Measurements from ENCODE around the gene CAMK2G. TPM values are rescaled to one million over a fixed set of nuclear protein-coding genes. Genes with fewer than 3 reads are reported as not detected.

Gene CAMK2G
- total RNA-seq, 1 donor from 2014 or later: 36.6 TPM

DNA sequence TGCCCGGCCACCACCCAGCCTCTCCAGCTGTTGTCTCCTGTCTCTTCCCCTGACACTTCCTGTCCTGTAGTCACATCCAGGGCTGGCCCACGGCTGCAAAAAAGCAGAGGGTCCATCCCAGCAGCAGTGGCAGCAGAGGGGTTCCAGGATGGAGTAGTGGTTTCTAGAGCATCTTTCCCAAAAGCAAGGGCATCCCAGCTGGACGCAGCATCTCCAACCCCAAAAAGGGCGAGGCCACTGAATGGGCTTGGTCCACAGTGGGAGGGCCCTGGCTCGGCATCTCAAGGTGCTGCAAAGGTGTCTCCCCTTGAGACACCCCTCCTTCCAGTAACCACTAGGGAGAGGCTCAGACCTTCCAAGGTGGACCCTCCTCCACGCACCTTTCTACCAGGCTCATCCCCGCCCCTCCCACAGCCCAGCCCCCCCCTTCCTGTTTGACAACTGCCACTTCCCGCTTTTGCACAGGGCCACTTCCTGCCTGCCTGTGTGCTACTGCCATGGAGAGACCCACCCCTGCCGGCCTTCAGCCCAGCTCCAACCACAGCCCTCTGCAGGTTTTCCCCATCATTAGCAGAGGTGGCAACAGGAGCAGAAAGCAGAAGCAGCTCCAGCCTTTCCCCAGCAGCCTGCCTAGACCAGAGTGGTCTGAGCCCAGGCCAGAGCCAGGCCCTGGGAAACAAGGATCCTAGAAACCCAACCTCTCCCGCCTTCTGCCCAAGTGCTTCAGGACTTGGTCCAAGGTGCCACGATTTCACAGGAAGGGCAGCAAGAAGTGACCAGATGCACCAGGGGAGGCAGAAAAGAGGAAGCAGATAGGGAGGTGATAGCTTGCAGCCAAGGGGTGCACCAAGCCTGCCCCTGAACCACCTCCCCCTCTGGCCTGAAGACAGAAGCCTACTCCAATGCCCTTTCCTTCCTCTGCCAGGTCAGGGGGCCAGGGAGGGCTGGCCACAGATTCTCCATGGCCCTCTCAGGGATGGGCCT is 8.6 kb downstream of the CAMK2G start:
- Histone ChIP-seq H4K20me1 (ENCODE audit: low read depth) (peaks cover 43% of the 10 kb centered on the region), H3K27ac (no peak overlapping the region), H3F3A (ENCODE audit: low read depth) (peaks cover 9% of the 10 kb centered on the region), H3K36me3 (no peaks in the 10 kb centered on the region), H3K4me3 (no peak overlapping the region), H3K9me3 (ENCODE audit: low read depth) (no peaks in the 10 kb centered on the region), H3K27me3 (no peaks in the 10 kb centered on the region), H3K4me2 (no peak overlapping the region), H3K79me2 (ENCODE audit: low read depth) (peaks cover 9% of the 10 kb centered on the region), H3K4me1 (peaks cover 10% of the 10 kb centered on the region), H2AFZ (replicated peaks) (no peak overlapping the region), H3K9ac (no peak overlapping the region)
- H3K9me3 Mint-ChIP-seq: no peaks in the 10 kb centered on the region
- TF ChIP-seq EZH2 (IDR thresholded peaks at IDR 0.05) (no peak), EZH2phosphoT487 (IDR thresholded peaks at IDR 0.05) (no peak)
- TF ChIP-seq, protein P1, sequence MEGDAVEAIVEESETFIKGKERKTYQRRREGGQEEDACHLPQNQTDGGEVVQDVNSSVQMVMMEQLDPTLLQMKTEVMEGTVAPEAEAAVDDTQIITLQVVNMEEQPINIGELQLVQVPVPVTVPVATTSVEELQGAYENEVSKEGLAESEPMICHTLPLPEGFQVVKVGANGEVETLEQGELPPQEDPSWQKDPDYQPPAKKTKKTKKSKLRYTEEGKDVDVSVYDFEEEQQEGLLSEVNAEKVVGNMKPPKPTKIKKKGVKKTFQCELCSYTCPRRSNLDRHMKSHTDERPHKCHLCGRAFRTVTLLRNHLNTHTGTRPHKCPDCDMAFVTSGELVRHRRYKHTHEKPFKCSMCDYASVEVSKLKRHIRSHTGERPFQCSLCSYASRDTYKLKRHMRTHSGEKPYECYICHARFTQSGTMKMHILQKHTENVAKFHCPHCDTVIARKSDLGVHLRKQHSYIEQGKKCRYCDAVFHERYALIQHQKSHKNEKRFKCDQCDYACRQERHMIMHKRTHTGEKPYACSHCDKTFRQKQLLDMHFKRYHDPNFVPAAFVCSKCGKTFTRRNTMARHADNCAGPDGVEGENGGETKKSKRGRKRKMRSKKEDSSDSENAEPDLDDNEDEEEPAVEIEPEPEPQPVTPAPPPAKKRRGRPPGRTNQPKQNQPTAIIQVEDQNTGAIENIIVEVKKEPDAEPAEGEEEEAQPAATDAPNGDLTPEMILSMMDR (IDR thresholded peaks at IDR 0.05): no peak
- H3K4me1 Mint-ChIP-seq: peaks cover 17% of the 10 kb centered on the region
- H3K36me3 Mint-ChIP-seq: peaks cover 17% of the 10 kb centered on the region
- peaks cover 6% of the 10 kb centered on the region for H3K27me3 Mint-ChIP-seq (ENCODE audit: insufficient read depth, low read depth)
- peak overlapping the region; percentile 25 for H3K27ac Mint-ChIP-seq
- no peak for DNase-seq (ENCODE audit: low spot score)
- H3K4me3 Mint-ChIP-seq: no peak overlapping the region

DNA sequence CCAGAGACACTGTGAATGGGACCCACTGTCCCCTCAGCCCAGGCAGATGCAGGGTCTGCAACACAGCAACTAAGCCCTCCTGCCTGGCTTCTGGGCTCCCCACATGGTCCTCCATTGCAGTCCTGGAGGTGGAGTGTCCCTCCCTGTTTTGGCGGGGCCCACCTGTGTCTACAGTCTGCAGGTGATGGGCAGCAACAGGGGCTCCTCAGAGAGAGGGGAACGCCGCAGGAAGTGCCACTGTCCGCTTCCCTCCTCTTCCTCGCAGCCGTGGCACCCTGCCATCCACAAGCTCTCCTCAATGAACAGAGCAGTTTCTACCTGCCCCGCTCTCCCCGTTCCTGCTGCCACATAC is 9.3 kb downstream of the CAMK2G start:
- Histone ChIP-seq H2AFZ (replicated peaks) (no peak overlapping the region), H3K9ac (no peak overlapping the region), H3K4me3 (no peak overlapping the region), H3K4me2 (no peak overlapping the region), H3K79me2 (ENCODE audit: low read depth) (peaks cover 9% of the 10 kb centered on the region), H3K9me3 (ENCODE audit: low read depth) (no peaks in the 10 kb centered on the region), H3K27ac (no peak overlapping the region), H4K20me1 (ENCODE audit: low read depth) (peaks cover 40% of the 10 kb centered on the region), H3K4me1 (peaks cover 10% of the 10 kb centered on the region), H3F3A (ENCODE audit: low read depth) (peaks cover 9% of the 10 kb centered on the region), H3K36me3 (no peaks in the 10 kb centered on the region), H3K27me3 (no peaks in the 10 kb centered on the region)
- Mint-ChIP-seq H3K27me3 (ENCODE audit: insufficient read depth, low read depth) (peaks cover 6% of the 10 kb centered on the region), H3K27ac (no peak overlapping the region), H3K4me3 (no peak overlapping the region), H3K9me3 (no peaks in the 10 kb centered on the region), H3K4me1 (peaks cover 19% of the 10 kb centered on the region), H3K36me3 (peaks cover 17% of the 10 kb centered on the region)
- DNase-seq (ENCODE audit: low spot score): no peak
- TF ChIP-seq, protein P1 (IDR thresholded peaks at IDR 0.05): no peak
- TF ChIP-seq EZH2phosphoT487 (IDR thresholded peaks at IDR 0.05) (no peak), EZH2 (IDR thresholded peaks at IDR 0.05) (no peak)

DNA sequence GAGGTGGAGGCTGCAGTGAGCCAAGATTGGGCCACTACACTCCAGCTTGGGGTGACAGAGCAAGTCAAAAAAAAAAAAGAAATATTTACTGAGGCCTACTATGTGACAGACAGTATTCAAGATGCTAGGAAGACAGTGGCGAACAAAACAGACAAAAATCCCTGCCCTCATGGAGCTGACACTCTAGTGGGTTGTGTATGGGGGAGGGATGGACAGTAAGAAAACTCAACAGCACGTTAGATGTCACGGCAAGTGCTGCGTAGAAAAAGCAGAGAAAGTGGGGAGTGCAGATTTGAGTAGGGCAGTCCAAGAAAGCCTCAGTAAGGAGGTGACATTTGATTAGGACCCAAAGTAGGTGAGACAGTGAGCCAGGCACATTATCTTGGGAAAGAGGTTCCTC is 10.1 kb downstream of the CAMK2G start:
- no peaks in the 10 kb centered on the region for H3K9me3 Mint-ChIP-seq
- H4K20me1 ChIP-seq (ENCODE audit: low read depth): peaks cover 45% of the 10 kb centered on the region
- no peak for DNase-seq (ENCODE audit: low spot score)
- no peak overlapping the region for H3K27ac Mint-ChIP-seq
- H3K4me3 Mint-ChIP-seq: no peak overlapping the region
- H3K27me3 Mint-ChIP-seq (ENCODE audit: insufficient read depth, low read depth): peaks cover 6% of the 10 kb centered on the region
- peaks cover 9% of the 10 kb centered on the region for H3K79me2 ChIP-seq (ENCODE audit: low read depth)
- peaks cover 10% of the 10 kb centered on the region for H3K4me1 ChIP-seq
- peaks cover 18% of the 10 kb centered on the region for H3K36me3 Mint-ChIP-seq
- H3K27me3 ChIP-seq: no peaks in the 10 kb centered on the region
- no peak overlapping the region for H3K4me3 ChIP-seq
- peaks cover 9% of the 10 kb centered on the region for H3F3A ChIP-seq (ENCODE audit: low read depth)
- H3K4me2 ChIP-seq: no peak overlapping the region
- no peak overlapping the region for H3K9ac ChIP-seq
- no peak overlapping the region for H3K27ac ChIP-seq
- H3K36me3 ChIP-seq: no peaks in the 10 kb centered on the region
- peaks cover 19% of the 10 kb centered on the region for H3K4me1 Mint-ChIP-seq
- H3K9me3 ChIP-seq (ENCODE audit: low read depth): no peaks in the 10 kb centered on the region
- TF ChIP-seq, protein P1 (IDR thresholded peaks at IDR 0.05): no peak
- no peak for TF ChIP-seq EZH2 (IDR thresholded peaks at IDR 0.05)
- TF ChIP-seq EZH2phosphoT487 (IDR thresholded peaks at IDR 0.05): no peak
- H2AFZ ChIP-seq (replicated peaks): no peak overlapping the region

Data from neural progenitor cell (in vitro differentiated cells).